Right ventricle myocardium inferior (tissue), 1 donor: Measurements from ENCODE around the gene BTNL2. TPM values are rescaled to one million over a fixed set of nuclear protein-coding genes. Genes with fewer than 3 reads are reported as not detected.
"Not testable (repeated sequence)": the region's sequence is repeated elsewhere in the genome, so short reads cannot be mapped to it uniquely, and the experiment has no call there.

Source experiments
- ATAC-seq: fragments of 200-7000 bp; cut with Tn5 transposase; one replicate; pipeline ENCODE4 v1.9.1; 2020; ENCODE audit warnings: mild to moderate bottlenecking, moderate library complexity
- DNase-seq: peaks from one replicate; pipeline ENCODE4 v3.0.0; 2021; ENCODE audit errors: missing footprints
- intact Hi-C: fragments of 100-400 bp; cut with DNase I; formaldehyde crosslinking; loops from one replicate; pipeline ENCODE4 v1.11.0; 2022
- long read RNA-seq: library from polyadenylated mRNA; unstranded; transcript quantifications from one replicate; pipeline ENCODE4 v2.0.0, GENCODE V29; 2021
- total RNA-seq: library from RNA; stranded (reverse); fragmentation: NEBNext Ultra II Directional; extraction: Animal tissue kit (Norgen Biotek cat#: 25700); gene quantifications from one replicate; pipeline ENCODE4 v1.2.1, GENCODE V29; 2021
- donor health status: DM: no; HTN: yes; CAD: no; lungs with severe emphysema.

The BTNL2 gene, protein sequence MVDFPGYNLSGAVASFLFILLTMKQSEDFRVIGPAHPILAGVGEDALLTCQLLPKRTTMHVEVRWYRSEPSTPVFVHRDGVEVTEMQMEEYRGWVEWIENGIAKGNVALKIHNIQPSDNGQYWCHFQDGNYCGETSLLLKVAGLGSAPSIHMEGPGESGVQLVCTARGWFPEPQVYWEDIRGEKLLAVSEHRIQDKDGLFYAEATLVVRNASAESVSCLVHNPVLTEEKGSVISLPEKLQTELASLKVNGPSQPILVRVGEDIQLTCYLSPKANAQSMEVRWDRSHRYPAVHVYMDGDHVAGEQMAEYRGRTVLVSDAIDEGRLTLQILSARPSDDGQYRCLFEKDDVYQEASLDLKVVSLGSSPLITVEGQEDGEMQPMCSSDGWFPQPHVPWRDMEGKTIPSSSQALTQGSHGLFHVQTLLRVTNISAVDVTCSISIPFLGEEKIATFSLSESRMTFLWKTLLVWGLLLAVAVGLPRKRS
- total RNA-seq = not detected
- long read RNA-seq = 0 reads

DNA sequence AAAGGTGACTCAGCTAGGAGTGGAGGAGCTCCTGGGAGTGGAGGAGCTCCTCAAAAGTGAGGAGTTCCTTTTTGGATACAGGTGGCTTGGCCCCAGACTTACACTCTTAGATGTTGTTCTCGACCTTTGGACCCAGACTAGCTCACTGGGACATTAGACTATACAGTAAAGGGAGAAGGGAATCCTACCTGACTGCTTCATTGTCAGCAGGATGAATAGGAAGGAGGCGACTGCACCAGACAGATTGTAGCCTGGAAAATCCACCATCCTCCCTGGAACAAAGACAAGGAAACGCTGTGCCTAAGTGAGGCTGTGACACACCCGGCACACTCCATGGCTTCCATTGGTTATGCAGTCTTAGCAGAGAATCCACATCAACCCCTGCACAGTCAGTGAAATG is at the start of gene BTNL2:
BTNL2 (minus strand) TSS at position 325 of the 400 bp plus-strand sequence; CDS start at position 267, 58 bp downstream.
- DNase-seq (no peak), ATAC-seq (no peak)
- intact Hi-C loops = no loop called here

- DNase-seq = no peak
- ATAC-seq = no peak
- intact Hi-C loops = no loop called here
Observed at GRCh38 chr6:32449088-32449736, 42.2 kb upstream of the BTNL2 start.

DNA sequence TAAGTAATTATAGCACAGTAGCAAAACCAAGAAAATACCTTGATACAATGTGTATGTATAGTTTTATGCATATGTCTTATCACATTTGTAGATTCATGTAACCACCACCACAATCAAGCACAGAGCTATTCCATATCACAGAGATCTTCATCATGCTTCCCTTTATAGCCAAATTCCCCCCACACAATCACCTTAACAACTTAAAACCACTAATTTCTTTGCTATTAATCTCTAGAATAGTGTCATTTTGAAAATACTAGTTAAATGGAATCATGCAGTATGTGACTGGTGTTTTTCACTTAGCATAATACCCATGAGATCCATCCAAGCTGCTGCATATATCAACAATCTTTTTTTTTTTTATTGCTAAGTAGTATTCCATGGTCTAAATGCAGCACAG is 41.0 kb upstream of the BTNL2 start:
- no peak for DNase-seq
- no peak for ATAC-seq
- intact Hi-C loops = no loop called here

DNA sequence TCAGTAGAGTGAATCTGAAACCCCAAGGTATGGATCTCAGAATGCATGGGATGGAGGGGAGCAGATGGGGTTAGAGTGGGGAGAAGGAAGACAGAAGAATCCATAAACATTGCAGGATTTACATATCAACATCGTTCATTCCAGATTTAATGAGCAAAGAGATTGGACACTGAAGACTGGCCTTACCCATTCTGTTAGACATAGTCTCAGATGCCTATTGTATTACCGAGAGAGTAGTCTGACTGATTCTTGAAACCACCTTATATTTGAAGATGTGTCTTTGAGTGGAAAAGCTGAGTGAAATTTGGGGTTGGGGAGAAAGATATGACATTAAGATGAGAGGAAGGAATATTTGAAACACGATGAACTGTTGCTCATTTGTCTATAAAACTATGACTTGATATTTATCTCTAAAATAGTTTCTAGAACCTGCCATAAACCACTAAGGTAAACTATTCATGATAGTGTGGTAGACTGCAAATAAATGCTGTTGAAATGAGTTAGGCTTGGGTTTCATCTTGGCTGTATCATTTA is 38.4 kb upstream of the BTNL2 start:
- ATAC-seq (no peak), DNase-seq (no peak)

DNA sequence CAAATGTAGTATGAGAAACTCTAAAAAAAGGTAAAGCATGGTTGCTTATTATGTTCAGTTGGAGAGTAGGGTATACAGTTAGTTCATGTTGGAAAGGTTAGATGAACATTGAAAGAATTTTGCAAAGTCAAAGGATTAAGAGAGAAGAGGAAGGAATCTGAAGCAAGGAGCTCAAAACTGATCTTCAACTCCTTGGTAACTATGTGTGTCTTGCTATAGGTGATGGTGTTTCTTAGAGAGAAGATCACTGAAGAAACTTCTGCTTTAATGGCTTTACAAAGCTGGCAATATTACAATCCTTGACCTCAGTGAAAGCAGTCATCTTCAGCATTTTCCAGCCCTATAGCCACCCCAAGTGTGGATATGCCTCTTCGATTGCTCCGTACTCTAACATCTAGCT is 37.5 kb upstream of the BTNL2 start:
- intact Hi-C loops = no loop called here
- DNase-seq (no peak), ATAC-seq (no peak)

More for the DNA sequence above, 38.4 kb upstream of the BTNL2 start:
- intact Hi-C loops = no loop called here

GRCh38 chr6:32442977-32443552 is 36.1 kb upstream of the BTNL2 start:
- intact Hi-C loops = no loop called here
- no peak for ATAC-seq
- no peak for DNase-seq

GRCh38 chr6:32442243-32442667 is 35.3 kb upstream of the BTNL2 start:
- no peak for ATAC-seq
- no peak for DNase-seq
- intact Hi-C loops = no loop called here

GRCh38 chr6:32439602-32440214 is 32.7 kb upstream of the BTNL2 start, which contains the start of gene HLA-DRA:
HLA-DRA (plus strand) TSS chr6:32439887; CDS start chr6:32439951, 64 bp downstream.
- peak; percentile 79 for ATAC-seq
- intact Hi-C loops = no loop called here
- DNase-seq = no peak

GRCh38 chr6:32439139-32439538 is 32.2 kb upstream of the BTNL2 start:
- intact Hi-C loops = no loop called here
- no peak for DNase-seq
- no peak for ATAC-seq

DNA sequence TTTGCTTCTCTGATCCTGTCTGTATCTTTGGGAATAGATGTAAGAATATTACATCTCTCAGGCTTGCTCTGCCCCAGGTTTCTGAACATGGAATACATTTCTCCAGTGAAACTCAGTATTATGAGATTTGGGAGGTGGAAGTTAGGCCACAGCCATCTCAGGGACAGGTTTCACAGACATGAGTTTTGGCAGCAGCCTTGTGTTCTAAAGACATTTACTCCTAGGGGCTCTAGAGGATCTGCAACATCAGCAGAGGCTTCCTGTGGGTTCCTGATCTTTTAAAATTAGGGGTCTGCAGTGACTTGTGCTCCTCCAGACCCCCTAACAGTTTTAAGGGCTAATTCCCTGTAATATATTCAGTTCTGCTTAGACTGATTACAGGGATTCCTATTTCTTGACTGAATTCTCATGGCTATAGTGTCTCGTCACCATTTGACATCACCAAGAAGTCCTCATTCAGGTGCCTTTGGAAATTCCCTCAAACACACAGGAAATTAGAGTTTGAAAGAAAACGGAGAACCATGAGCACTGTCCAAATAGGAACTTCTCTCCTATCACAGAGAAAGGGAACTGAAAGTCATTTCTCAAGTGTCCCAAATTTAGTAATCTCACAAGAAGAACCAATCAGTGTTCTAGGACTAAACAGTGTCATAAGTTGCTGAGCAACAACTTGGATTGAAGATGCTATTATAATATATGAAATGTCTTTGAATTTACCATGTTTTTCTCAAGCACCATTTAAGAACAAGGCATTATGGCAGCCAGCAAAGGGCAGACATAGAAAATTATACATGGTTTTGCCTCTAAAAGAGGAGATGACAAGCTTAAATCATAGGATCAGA is 30.2 kb upstream of the BTNL2 start:
- peak; percentile 54 for ATAC-seq
- DNase-seq = no peak
- intact Hi-C loops = no loop called here

DNA sequence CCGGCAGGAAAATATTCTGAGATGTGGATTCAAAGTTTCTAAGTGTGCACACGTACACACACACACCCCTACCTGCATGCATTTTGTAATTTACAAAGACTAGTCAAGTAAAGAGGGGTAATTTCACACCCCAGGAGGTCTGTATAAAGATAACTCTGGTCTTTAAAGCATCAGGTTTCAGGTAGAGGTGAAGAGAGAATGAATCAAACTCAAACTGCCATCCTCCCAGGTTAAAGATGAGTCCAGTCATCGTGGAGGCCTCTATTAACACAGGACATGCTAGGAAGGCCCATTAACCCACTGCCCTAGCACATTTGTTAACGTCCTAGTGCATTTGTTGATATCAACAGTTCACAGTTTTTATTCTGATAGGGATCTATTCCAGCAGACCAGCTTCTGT is 29.2 kb upstream of the BTNL2 start:
- intact Hi-C loops = no loop called here
- no peak for ATAC-seq
- DNase-seq = no peak

DNA sequence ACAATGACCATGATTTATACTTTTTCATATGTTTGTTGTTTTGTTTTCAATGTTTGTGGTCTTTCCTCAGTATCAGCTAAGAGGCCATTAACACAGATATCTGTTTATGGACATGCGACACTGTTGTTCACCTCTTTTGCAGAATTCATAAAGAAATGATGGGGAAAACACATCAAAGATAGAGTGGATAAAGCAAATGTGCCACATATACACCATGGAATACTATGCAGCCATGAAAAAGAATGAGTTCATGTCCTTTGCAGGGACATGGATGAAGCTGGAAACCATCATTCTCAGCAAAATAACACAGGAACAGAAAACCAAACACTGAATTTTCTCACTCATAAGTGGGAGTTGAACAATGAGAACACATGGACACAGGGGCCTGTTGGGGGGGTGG is 27.0 kb upstream of the BTNL2 start:
- DNase-seq, intact Hi-C loops, ATAC-seq: not testable (repeated sequence)

DNA sequence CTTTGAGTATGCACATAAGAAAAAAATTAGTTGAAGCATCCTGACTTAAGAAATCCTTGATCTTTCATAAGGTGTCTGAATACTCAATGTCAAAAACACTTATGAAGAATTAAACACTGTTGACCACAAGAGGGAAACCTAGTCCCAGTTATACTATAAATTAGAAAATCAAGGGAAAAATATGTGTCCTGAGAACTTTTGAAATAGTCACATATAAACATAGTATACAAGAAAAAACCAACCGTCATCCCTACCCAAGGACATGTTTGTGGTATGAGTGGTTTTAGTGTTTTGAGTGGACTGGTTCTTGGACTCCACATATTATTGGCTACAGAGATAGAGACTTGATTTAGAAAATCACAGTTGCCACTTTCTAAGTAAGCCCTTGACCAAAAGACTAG is 25.1 kb upstream of the BTNL2 start:
- DNase-seq = no peak
- intact Hi-C loops = loop anchor here (1.0 kb wide), 1 partner anchor 268 kb away; no protein-coding TSS in a partner anchor
- ATAC-seq = no peak

DNA sequence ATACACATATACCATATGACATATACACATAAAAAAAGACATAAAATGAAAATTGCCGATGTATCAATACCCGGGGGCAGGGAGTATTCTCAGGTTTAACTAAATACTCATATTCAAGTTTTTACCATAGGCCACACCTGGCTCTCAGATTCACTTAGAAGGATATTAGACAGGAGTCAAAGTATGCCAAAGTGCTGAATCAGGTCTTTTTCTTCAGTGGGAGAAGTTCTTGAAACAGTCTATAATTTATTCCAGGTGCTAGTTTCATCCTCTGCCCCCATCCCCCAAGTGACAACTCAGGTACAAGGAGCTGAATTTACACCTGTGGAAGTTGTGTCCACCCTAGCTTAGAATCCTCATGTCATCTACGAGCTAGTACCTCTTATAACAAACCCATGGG is 24.2 kb upstream of the BTNL2 start:
- ATAC-seq (no peak), DNase-seq (no peak)
- intact Hi-C loops = no loop called here

- DNase-seq = no peak
- intact Hi-C loops = no loop called here
- no peak for ATAC-seq
Observed at GRCh38 chr6:32430179-32430578, 23.2 kb upstream of the BTNL2 start.

- intact Hi-C loops = no loop called here
- ATAC-seq = no peak
- DNase-seq = no peak
Observed at GRCh38 chr6:32427934-32428474, 21.0 kb upstream of the BTNL2 start.

- DNase-seq = no peak
- intact Hi-C loops = no loop called here
- ATAC-seq = no peak
Observed at GRCh38 chr6:32427218-32427617, 20.2 kb upstream of the BTNL2 start.

- DNase-seq (no peak), ATAC-seq (no peak)
- intact Hi-C loops = no loop called here
Observed at GRCh38 chr6:32426338-32426737, 19.4 kb upstream of the BTNL2 start.
